ENCODE data around the gene FNDC4.

FNDC4 gene

DNA sequence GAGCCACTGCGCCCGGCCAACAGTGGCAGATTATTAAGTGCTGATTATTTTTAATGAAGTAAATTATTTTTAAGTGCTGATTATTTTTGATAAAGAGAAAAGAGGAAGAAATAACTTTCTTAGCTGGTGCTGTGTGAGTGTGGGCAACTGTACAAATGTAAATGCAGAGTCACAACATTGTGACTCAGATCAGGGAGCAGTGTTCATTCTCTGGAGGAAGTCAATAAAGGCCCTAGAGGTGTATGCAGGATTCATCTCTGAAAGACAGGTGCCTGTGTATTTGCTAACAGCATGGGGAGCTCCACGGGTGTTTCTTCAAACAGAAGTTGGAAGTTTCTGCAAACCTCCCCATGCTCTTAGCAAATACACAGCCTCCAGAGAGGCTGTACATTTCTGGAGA is 46.6 kb downstream of the FNDC4 start:
- Histone ChIP-seq H3K36me3 (ENCODE audit: insufficient read depth, low read length) (no peaks in the 10 kb centered on the region), H3K4me2 (ENCODE audit: low read depth, low read length, poor library complexity, severe bottlenecking) (no peak overlapping the region), H3K79me2 (ENCODE audit: insufficient read depth, low read length) (no peaks in the 10 kb centered on the region), H3K4me3 (ENCODE audit: low read length, poor library complexity, severe bottlenecking) (no peak overlapping the region), H2AFZ (ENCODE audit: low read length) (no peak overlapping the region), H4K20me1 (ENCODE audit: insufficient read depth, low read length, poor library complexity, severe bottlenecking) (no peaks in the 10 kb centered on the region), H3K27me3 (ENCODE audit: insufficient read depth, low read length, poor library complexity, severe bottlenecking) (no peaks in the 10 kb centered on the region), H3K9ac (ENCODE audit: low read depth, low read length, poor library complexity, severe bottlenecking) (no peak overlapping the region), H3K9me2 (replicated peaks; ENCODE audit: low read depth, low read length) (no peaks in the 10 kb centered on the region), H3K9me3 (ENCODE audit: insufficient read depth, low read depth, low read length) (no peaks in the 10 kb centered on the region), H3F3A (ENCODE audit: low read depth) (no peaks in the 10 kb centered on the region), H3K4me1 (ENCODE audit: insufficient read depth, low read length, poor library complexity, severe bottlenecking) (no peaks in the 10 kb centered on the region)
- no peak for TF ChIP-seq EZH2phosphoT487 (IDR thresholded peaks at IDR 0.05; ENCODE audit: borderline replicate concordance)
- TF ChIP-seq, protein P1, sequence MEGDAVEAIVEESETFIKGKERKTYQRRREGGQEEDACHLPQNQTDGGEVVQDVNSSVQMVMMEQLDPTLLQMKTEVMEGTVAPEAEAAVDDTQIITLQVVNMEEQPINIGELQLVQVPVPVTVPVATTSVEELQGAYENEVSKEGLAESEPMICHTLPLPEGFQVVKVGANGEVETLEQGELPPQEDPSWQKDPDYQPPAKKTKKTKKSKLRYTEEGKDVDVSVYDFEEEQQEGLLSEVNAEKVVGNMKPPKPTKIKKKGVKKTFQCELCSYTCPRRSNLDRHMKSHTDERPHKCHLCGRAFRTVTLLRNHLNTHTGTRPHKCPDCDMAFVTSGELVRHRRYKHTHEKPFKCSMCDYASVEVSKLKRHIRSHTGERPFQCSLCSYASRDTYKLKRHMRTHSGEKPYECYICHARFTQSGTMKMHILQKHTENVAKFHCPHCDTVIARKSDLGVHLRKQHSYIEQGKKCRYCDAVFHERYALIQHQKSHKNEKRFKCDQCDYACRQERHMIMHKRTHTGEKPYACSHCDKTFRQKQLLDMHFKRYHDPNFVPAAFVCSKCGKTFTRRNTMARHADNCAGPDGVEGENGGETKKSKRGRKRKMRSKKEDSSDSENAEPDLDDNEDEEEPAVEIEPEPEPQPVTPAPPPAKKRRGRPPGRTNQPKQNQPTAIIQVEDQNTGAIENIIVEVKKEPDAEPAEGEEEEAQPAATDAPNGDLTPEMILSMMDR (conservative IDR thresholded peaks at IDR 0.05; ENCODE audit: low read length) = no peak

DNA sequence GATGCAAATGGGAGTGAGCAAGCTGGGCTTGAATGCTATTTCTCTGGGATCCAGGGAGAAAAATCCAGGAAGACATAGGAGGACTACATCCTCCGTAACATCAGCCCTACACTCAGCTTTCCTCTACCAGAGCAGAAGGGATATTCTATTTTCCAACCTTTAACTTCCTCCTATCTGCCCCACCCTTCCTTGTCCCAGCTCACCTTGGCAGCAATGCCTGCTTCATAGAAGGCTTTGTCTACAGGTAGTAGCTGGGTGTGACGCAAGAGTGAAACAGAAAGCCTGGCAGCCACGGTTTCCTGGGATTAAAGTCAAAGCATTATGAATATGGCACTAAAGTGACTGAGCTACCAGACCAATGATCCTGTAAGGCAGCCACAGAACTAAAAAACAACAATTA is 48.9 kb downstream of the FNDC4 start:
- Histone ChIP-seq H3K27me3 (ENCODE audit: insufficient read depth, low read length, poor library complexity, severe bottlenecking) (no peaks in the 10 kb centered on the region), H2AFZ (ENCODE audit: low read length) (no peak overlapping the region), H3K9ac (ENCODE audit: low read depth, low read length, poor library complexity, severe bottlenecking) (no peak overlapping the region), H3K79me2 (ENCODE audit: insufficient read depth, low read length) (no peaks in the 10 kb centered on the region), H3K9me3 (ENCODE audit: insufficient read depth, low read depth, low read length) (no peaks in the 10 kb centered on the region), H3K4me3 (ENCODE audit: low read length, poor library complexity, severe bottlenecking) (no peak overlapping the region), H3K4me2 (ENCODE audit: low read depth, low read length, poor library complexity, severe bottlenecking) (no peak overlapping the region), H3K9me2 (replicated peaks; ENCODE audit: low read depth, low read length) (no peaks in the 10 kb centered on the region), H3K36me3 (ENCODE audit: insufficient read depth, low read length) (peaks cover 10% of the 10 kb centered on the region; the same call in 1 of the 2 replicates), H4K20me1 (ENCODE audit: insufficient read depth, low read length, poor library complexity, severe bottlenecking) (no peaks in the 10 kb centered on the region), H3K4me1 (ENCODE audit: insufficient read depth, low read length, poor library complexity, severe bottlenecking) (no peaks in the 10 kb centered on the region), H3F3A (ENCODE audit: low read depth) (no peaks in the 10 kb centered on the region)
- no peak for TF ChIP-seq EZH2phosphoT487 (IDR thresholded peaks at IDR 0.05; ENCODE audit: borderline replicate concordance)
- TF ChIP-seq, protein P1 (conservative IDR thresholded peaks at IDR 0.05; ENCODE audit: low read length) = no peak

DNA sequence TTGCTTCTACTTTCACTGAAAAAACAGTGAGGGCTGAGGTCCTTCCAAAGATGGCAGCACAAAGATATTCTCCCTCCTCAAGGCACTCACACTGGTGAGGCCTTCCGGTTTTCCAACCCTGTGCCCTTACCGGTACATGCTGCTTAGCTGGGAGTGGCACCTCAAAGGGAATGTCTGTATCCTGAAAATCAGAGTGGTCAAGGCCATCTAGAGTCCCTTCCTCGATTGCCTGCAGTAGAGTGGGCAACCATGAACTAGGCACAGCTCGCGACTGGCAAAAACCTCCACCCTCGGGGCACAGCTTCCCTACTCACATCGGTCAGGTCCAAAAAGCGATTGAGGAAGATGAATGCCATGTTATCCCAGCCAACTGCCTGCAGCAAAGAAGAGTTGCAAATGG is 49.4 kb downstream of the FNDC4 start:
- Histone ChIP-seq H3K4me2 (ENCODE audit: low read depth, low read length, poor library complexity, severe bottlenecking) (no peak overlapping the region), H3K9me2 (replicated peaks; ENCODE audit: low read depth, low read length) (no peaks in the 10 kb centered on the region)

More for the DNA sequence above, 49.4 kb downstream of the FNDC4 start:
- Histone ChIP-seq H3K4me3 (ENCODE audit: low read length, poor library complexity, severe bottlenecking) (no peak overlapping the region), H3K9ac (ENCODE audit: low read depth, low read length, poor library complexity, severe bottlenecking) (no peak overlapping the region), H3K9me3 (ENCODE audit: insufficient read depth, low read depth, low read length) (no peaks in the 10 kb centered on the region), H4K20me1 (ENCODE audit: insufficient read depth, low read length, poor library complexity, severe bottlenecking) (no peaks in the 10 kb centered on the region), H3K36me3 (ENCODE audit: insufficient read depth, low read length) (peaks cover 14% of the 10 kb centered on the region; the same call in 1 of the 2 replicates), H2AFZ (ENCODE audit: low read length) (no peak overlapping the region), H3F3A (ENCODE audit: low read depth) (no peaks in the 10 kb centered on the region), H3K27me3 (ENCODE audit: insufficient read depth, low read length, poor library complexity, severe bottlenecking) (no peaks in the 10 kb centered on the region), H3K4me1 (ENCODE audit: insufficient read depth, low read length, poor library complexity, severe bottlenecking) (no peaks in the 10 kb centered on the region), H3K79me2 (ENCODE audit: insufficient read depth, low read length) (no peaks in the 10 kb centered on the region)
- TF ChIP-seq EZH2phosphoT487 (IDR thresholded peaks at IDR 0.05; ENCODE audit: borderline replicate concordance) = no peak
- TF ChIP-seq, protein P1 (conservative IDR thresholded peaks at IDR 0.05; ENCODE audit: low read length) = no peak

Data from Loucy (cell line).